NCI-H2029 treated with DMSO at 0.1 percent for 48 hours (cell line): ENCODE measurements around the gene IGFBP1.
"Not testable (repeated sequence)": the region's sequence is repeated elsewhere in the genome, so short reads cannot be mapped to it uniquely, and the experiment has no call there.

Experiments
- DNase-seq: peaks from one replicate; lab custom pipeline; 2025; lab: John Stamatoyannopoulos, UW

IGFBP1 gene

GRCh38 chr7:45938626-45939302 is 50.5 kb downstream of the IGFBP1 start:
- no peak for DNase-seq

GRCh38 chr7:45939574-45939973 is 51.3 kb downstream of the IGFBP1 start:
- DNase-seq: no peak

GRCh38 chr7:45940237-45940781 is 52.0 kb downstream of the IGFBP1 start:
- DNase-seq: not testable (repeated sequence)

DNA sequence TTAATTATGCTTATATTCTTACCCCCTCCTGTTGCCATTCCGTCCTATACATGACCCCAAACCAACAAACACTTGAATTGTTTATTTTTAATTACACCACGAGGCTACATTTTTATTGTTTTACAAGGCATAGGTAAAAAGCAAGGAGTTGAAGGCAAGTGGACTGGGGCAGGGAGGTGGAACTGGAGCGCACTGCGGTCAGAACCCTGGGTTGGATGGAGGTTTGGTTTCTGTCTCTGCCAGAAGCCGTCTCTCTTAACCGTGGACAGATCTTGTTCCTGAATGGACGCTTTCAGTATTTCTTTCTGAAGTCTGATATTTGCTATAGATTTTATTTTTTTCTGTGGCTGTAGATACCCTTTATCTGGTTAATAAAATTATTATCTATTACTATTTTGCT is 52.7 kb downstream of the IGFBP1 start:
- DNase-seq: no peak
